ENCODE results near the gene UBE2L5.

Gene UBE2L5

GRCh38 chr13:30422054-30422839 is at the start of gene UBE2L5:
TSS of gene UBE2L5 (plus strand) at chr13:30422493. CDS start at chr13:30427991, 5,498 bp downstream.
- Mint-ChIP-seq H3K27ac (peak within 1 kb of the TSS; percentile 86), H3K27me3 (ENCODE audit: low read depth) (no peaks in the 10 kb centered on the region), H3K9me3 (no peaks in the 10 kb centered on the region), H3K4me3 (peak within 1 kb of the TSS; percentile 88), H3K36me3 (ENCODE audit: low read depth) (no peaks in the 10 kb centered on the region), H3K4me1 (ENCODE audit: low read depth) (peaks cover 13% of the 10 kb centered on the region)
- DNase-seq (ENCODE audit: low spot score) = peak; percentile 79

GRCh38 chr13:30373727-30374126 is 48.6 kb upstream of the UBE2L5 start:
- Mint-ChIP-seq H3K36me3 (ENCODE audit: low read depth) (peaks cover 50% of the 10 kb centered on the region), H3K4me3 (peak overlapping the region; percentile 95), H3K4me1 (ENCODE audit: low read depth) (peaks cover 87% of the 10 kb centered on the region), H3K9me3 (no peaks in the 10 kb centered on the region), H3K27me3 (ENCODE audit: low read depth) (no peaks in the 10 kb centered on the region), H3K27ac (peak overlapping the region; percentile 96)
- DNase-seq (ENCODE audit: low spot score) = peak; percentile 55

DNA sequence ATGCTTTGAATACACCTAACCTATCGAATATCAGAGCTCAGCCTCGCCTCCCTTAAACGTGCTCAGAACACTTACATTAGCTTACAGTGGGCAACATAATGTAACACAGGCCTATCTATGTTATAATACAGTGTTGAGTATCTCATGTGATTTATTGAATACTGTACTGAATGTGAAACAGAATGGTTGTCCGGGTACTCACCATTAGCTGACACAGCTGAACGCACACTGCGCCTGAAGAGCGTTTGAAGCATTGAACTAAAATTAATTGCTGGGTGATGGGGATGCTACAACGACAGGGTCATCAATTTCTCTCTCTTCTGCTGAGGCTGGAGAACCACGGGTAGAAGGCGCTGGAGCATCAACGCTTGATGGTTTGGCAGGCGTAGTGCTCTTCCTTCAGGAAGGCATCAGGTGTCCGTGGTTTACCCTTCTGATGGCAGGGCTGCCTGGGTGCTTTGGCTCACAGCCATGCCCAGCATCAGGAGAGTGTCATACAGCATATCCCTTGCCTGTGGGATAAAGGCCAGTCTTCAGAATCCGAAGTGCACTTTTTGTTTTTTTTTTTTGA is 46.9 kb upstream of the UBE2L5 start:
- Mint-ChIP-seq H3K27me3 (ENCODE audit: low read depth) (no peaks in the 10 kb centered on the region), H3K27ac (peak overlapping the region; percentile 96), H3K4me3 (peak overlapping the region; percentile 95), H3K36me3 (ENCODE audit: low read depth) (peaks cover 38% of the 10 kb centered on the region), H3K9me3 (no peaks in the 10 kb centered on the region), H3K4me1 (ENCODE audit: low read depth) (peaks cover 86% of the 10 kb centered on the region)
- DNase-seq (ENCODE audit: low spot score) = no peak

DNA sequence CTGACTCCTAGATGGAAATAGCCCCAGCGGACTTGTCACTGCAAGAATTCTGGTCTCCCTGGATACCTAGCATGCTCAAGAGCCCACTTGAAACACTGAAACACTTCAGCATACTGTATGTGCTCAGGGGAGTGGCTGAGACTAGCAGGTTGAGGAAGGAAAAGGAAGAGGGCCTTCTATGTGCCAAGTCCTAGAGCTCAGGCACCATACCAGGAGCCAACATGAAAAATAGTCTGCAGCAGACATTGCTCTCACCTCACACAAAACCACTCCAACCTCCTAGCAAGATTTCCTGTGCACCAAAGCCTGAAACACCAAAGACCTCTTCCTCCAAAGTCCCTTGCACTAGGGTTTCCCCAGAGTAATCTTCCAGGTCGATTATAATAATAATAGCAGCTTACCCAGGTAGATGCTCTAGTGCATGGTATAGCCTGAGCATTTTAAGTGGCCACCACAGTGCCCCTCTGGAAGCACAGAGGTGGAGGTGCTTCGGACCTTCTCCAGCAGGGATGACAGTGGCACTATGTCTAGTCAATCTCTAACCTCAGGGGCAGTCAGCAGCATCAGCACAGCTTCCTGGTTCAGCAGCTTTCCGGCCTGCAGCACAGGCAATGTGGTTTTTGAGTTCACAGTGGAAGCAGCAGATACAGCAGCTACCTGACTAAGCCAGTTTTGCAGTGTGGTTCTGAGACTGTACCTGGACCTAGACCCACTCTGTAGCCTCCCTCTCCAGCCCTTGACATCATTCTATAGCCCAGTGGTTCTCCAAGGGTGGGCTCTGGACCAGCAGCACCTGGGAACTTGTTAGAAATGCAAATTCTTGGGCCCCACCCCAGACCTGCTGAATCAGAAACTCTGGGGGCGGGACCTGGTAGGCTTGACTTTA is 45.6 kb upstream of the UBE2L5 start:
- peak; percentile 73 for DNase-seq (ENCODE audit: low spot score)
- H3K36me3 Mint-ChIP-seq (ENCODE audit: low read depth) = peaks cover 26% of the 10 kb centered on the region
- peak overlapping the region; percentile 96 for H3K27ac Mint-ChIP-seq
- peak overlapping the region; percentile 95 for H3K4me3 Mint-ChIP-seq
- no peaks in the 10 kb centered on the region for H3K27me3 Mint-ChIP-seq (ENCODE audit: low read depth)
- no peaks in the 10 kb centered on the region for H3K9me3 Mint-ChIP-seq
- H3K4me1 Mint-ChIP-seq (ENCODE audit: low read depth) = peaks cover 75% of the 10 kb centered on the region

- H3K27ac Mint-ChIP-seq = peak overlapping the region; percentile 96
- peak overlapping the region; percentile 95 for H3K4me3 Mint-ChIP-seq
- no peaks in the 10 kb centered on the region for H3K9me3 Mint-ChIP-seq
- no peak for DNase-seq (ENCODE audit: low spot score)
- peaks cover 73% of the 10 kb centered on the region for H3K4me1 Mint-ChIP-seq (ENCODE audit: low read depth)
- H3K27me3 Mint-ChIP-seq (ENCODE audit: low read depth) = no peaks in the 10 kb centered on the region
- H3K36me3 Mint-ChIP-seq (ENCODE audit: low read depth) = peaks cover 21% of the 10 kb centered on the region
These were observed 45.0 kb upstream of the UBE2L5 start for GRCh38 chr13:30377312-30377685.

GRCh38 chr13:30378191-30378590 is 44.1 kb upstream of the UBE2L5 start:
- peaks cover 71% of the 10 kb centered on the region for H3K4me1 Mint-ChIP-seq (ENCODE audit: low read depth)
- H3K9me3 Mint-ChIP-seq = no peaks in the 10 kb centered on the region
- H3K36me3 Mint-ChIP-seq (ENCODE audit: low read depth) = peaks cover 13% of the 10 kb centered on the region
- H3K27ac Mint-ChIP-seq = no peak overlapping the region
- H3K27me3 Mint-ChIP-seq (ENCODE audit: low read depth) = no peaks in the 10 kb centered on the region
- no peak overlapping the region for H3K4me3 Mint-ChIP-seq
- DNase-seq (ENCODE audit: low spot score) = no peak

- DNase-seq (ENCODE audit: low spot score) = no peak
- H3K36me3 Mint-ChIP-seq (ENCODE audit: low read depth) = no peaks in the 10 kb centered on the region
- no peak overlapping the region for H3K27ac Mint-ChIP-seq
- H3K4me1 Mint-ChIP-seq (ENCODE audit: low read depth) = peaks cover 51% of the 10 kb centered on the region
- no peak overlapping the region for H3K4me3 Mint-ChIP-seq
- no peaks in the 10 kb centered on the region for H3K9me3 Mint-ChIP-seq
- H3K27me3 Mint-ChIP-seq (ENCODE audit: low read depth) = no peaks in the 10 kb centered on the region
These were observed 41.2 kb upstream of the UBE2L5 start for GRCh38 chr13:30381049-30381448.

GRCh38 chr13:30382836-30383525 is 39.3 kb upstream of the UBE2L5 start:
- no peaks in the 10 kb centered on the region for H3K9me3 Mint-ChIP-seq
- H3K4me1 Mint-ChIP-seq (ENCODE audit: low read depth) = peaks cover 36% of the 10 kb centered on the region
- H3K4me3 Mint-ChIP-seq = peak overlapping the region; percentile 29
- no peaks in the 10 kb centered on the region for H3K36me3 Mint-ChIP-seq (ENCODE audit: low read depth)
- H3K27ac Mint-ChIP-seq = peak overlapping the region; percentile 42
- H3K27me3 Mint-ChIP-seq (ENCODE audit: low read depth) = no peaks in the 10 kb centered on the region
- no peak for DNase-seq (ENCODE audit: low spot score)

DNA sequence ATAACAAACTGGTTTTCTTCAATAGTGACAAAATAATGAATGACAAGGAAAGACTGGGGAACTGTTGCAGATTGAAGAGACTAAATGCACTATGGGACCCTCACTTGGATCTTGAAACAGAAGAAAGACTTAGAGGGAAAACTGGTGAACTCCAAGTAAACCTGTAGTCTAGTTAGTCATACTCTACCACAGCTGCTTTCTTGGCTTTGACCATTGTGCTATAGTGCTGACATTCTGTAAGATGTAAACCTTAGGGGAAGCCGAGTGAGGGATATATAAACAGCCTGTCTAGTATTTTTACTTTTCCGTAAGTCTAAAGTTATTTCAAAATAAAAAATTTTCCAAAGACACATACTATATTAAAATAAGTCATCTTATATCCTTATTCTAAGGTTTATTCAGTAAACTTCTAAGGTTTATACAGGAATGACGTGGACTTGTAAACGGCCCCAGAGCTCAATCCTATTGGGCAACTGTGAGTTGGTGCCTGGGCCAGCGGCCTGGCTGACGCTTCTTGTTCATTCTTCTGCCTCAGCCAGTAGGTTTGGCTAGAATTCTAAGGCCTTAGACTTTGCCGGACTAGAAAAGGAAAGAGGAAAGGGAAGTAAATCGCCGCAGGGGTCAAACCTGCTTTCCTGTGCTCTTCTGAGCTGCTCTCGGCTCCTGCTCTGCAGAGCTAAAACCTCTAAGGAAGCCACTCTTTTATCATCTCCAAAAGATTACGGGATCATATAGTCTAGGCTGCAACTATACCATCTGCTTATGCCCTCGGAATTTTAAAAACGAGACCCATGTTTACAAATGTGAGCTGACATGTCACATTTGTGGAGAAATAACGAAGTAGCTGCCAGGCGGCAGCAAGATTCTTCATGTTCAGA is 33.6 kb upstream of the UBE2L5 start:
- no peak for DNase-seq (ENCODE audit: low spot score)
- Mint-ChIP-seq H3K27ac (peak overlapping the region; percentile 89), H3K36me3 (ENCODE audit: low read depth) (no peaks in the 10 kb centered on the region), H3K27me3 (ENCODE audit: low read depth) (no peaks in the 10 kb centered on the region), H3K4me3 (peak overlapping the region; percentile 74), H3K4me1 (ENCODE audit: low read depth) (peaks cover 48% of the 10 kb centered on the region), H3K9me3 (no peaks in the 10 kb centered on the region)

GRCh38 chr13:30391956-30392680 is 30.2 kb upstream of the UBE2L5 start:
- H3K4me1 Mint-ChIP-seq (ENCODE audit: low read depth) = peaks cover 64% of the 10 kb centered on the region
- H3K36me3 Mint-ChIP-seq (ENCODE audit: low read depth) = no peaks in the 10 kb centered on the region
- H3K4me3 Mint-ChIP-seq = no peak overlapping the region
- no peaks in the 10 kb centered on the region for H3K27me3 Mint-ChIP-seq (ENCODE audit: low read depth)
- peak overlapping the region; percentile 50 for H3K27ac Mint-ChIP-seq
- H3K9me3 Mint-ChIP-seq = no peaks in the 10 kb centered on the region
- DNase-seq (ENCODE audit: low spot score) = no peak

GRCh38 chr13:30392681-30393045 is 29.6 kb upstream of the UBE2L5 start:
- no peaks in the 10 kb centered on the region for H3K9me3 Mint-ChIP-seq
- no peaks in the 10 kb centered on the region for H3K27me3 Mint-ChIP-seq (ENCODE audit: low read depth)
- no peaks in the 10 kb centered on the region for H3K36me3 Mint-ChIP-seq (ENCODE audit: low read depth)
- H3K4me3 Mint-ChIP-seq = no peak overlapping the region
- H3K4me1 Mint-ChIP-seq (ENCODE audit: low read depth) = peaks cover 67% of the 10 kb centered on the region
- H3K27ac Mint-ChIP-seq = no peak overlapping the region
- no peak for DNase-seq (ENCODE audit: low spot score)

DNA sequence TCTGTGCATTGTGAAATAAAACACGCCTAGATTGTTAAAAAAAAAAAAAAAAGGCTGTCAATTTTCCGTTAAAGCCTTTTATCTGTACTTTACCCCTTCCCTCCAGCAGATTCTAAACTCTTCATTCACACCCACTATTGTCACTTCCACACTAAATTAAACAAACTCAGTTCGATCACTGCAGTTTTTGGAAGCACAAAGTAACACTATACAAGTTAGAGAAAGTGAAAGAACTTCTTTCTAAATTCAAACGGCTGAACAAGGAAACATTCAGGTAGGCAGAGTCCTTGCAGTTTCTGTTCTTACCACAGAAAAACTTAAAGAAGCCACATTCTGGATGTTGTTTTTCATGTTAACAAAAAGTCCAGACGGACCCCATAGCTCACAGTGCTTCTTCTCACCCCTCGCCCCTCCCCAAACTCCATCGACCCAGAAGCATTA is 27.5 kb upstream of the UBE2L5 start:
- DNase-seq (ENCODE audit: low spot score) = no peak
- Mint-ChIP-seq H3K4me1 (ENCODE audit: low read depth) (peaks cover 52% of the 10 kb centered on the region), H3K27me3 (ENCODE audit: low read depth) (no peaks in the 10 kb centered on the region), H3K4me3 (peak overlapping the region; percentile 79), H3K9me3 (no peaks in the 10 kb centered on the region), H3K36me3 (ENCODE audit: low read depth) (no peaks in the 10 kb centered on the region), H3K27ac (peak overlapping the region; percentile 96)

All from T-helper 2 cell treated with Interferon-gamma antibody and Interleukin-4, amounts not matched to agents 5 μg/mL and 100 μg/mL, for 36 hours (primary cell).